Osteocyte (in vitro differentiated cells): ENCODE results near the gene KCNA2. TPM values are rescaled to one million over a fixed set of nuclear protein-coding genes. Genes with fewer than 3 reads are reported as not detected.

Source experiments
- DNase-seq: peaks from one replicate; pipeline ENCODE4 v3.0.0; 2021; ENCODE audit warnings: mixed read lengths; ENCODE audit not compliant: unreplicated experiment; ENCODE audit errors: extremely low spot score
- H3K27ac Mint-ChIP-seq: one replicate; pipeline ENCODE4 v1.8.0; 2021; ENCODE audit warnings: mild to moderate bottlenecking, mixed read lengths; ENCODE audit not compliant: unreplicated experiment
- H3K27me3 Mint-ChIP-seq: one replicate; pipeline ENCODE4 v1.8.0; 2021; ENCODE audit warnings: mixed read lengths; ENCODE audit not compliant: unreplicated experiment
- H3K36me3 Mint-ChIP-seq: one replicate; pipeline ENCODE4 v1.8.0; 2021; ENCODE audit warnings: mixed read lengths; ENCODE audit not compliant: unreplicated experiment
- H3K4me1 Mint-ChIP-seq: one replicate; pipeline ENCODE4 v1.8.0; 2021; ENCODE audit warnings: mixed read lengths; ENCODE audit not compliant: unreplicated experiment
- H3K4me3 Mint-ChIP-seq: one replicate; pipeline ENCODE4 v1.8.0; 2021; ENCODE audit warnings: mild to moderate bottlenecking, moderate library complexity, mixed read lengths; ENCODE audit not compliant: unreplicated experiment
- H3K9me3 Mint-ChIP-seq: one replicate; pipeline ENCODE4 v1.8.0; 2021; ENCODE audit warnings: mixed read lengths; ENCODE audit not compliant: unreplicated experiment
- total RNA-seq: library from RNA; stranded (reverse); gene quantifications from 2 replicates; pipeline ENCODE4 v1.2.1, GENCODE V29; 2021
- TF ChIP-seq, protein P1 (sequence below): fragments of 200-600 bp; sonication (generic); IDR thresholded peaks from 2 replicates; pipeline ENCODE4 v1.5.0; 2021; ENCODE audit warnings: antibody characterized with exemption, mild to moderate bottlenecking, moderate library complexity

KCNA2 gene
- total RNA-seq, 1 donor from 2014 or later, result 0.05 TPM

DNA sequence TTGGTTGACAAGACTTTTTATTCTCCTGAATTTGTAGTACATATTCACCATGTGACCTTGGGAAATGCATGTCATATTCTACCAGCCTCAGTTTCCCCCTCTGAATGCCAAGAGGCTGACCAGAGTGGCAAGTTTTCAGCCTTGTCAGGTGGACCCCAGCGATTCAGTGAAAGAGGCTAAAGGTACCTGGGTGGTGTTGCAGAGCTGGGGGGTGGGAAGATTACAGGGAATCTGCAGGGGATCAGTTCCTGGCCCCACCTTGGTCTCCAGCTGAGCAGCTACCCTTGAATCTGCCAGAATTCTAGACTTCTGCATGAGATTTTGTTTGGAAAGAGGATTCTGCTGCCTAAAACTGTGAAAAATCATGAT lies 27.9 kb upstream of the KCNA2 start:
- Mint-ChIP-seq H3K27me3 (no peaks in the 10 kb centered on the region), H3K9me3 (no peaks in the 10 kb centered on the region), H3K36me3 (no peaks in the 10 kb centered on the region), H3K4me1 (no peaks in the 10 kb centered on the region), H3K4me3 (no peak overlapping the region), H3K27ac (no peak overlapping the region)
- TF ChIP-seq, protein P1, sequence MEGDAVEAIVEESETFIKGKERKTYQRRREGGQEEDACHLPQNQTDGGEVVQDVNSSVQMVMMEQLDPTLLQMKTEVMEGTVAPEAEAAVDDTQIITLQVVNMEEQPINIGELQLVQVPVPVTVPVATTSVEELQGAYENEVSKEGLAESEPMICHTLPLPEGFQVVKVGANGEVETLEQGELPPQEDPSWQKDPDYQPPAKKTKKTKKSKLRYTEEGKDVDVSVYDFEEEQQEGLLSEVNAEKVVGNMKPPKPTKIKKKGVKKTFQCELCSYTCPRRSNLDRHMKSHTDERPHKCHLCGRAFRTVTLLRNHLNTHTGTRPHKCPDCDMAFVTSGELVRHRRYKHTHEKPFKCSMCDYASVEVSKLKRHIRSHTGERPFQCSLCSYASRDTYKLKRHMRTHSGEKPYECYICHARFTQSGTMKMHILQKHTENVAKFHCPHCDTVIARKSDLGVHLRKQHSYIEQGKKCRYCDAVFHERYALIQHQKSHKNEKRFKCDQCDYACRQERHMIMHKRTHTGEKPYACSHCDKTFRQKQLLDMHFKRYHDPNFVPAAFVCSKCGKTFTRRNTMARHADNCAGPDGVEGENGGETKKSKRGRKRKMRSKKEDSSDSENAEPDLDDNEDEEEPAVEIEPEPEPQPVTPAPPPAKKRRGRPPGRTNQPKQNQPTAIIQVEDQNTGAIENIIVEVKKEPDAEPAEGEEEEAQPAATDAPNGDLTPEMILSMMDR, result no peak
- DNase-seq, result peak; percentile 51

DNA sequence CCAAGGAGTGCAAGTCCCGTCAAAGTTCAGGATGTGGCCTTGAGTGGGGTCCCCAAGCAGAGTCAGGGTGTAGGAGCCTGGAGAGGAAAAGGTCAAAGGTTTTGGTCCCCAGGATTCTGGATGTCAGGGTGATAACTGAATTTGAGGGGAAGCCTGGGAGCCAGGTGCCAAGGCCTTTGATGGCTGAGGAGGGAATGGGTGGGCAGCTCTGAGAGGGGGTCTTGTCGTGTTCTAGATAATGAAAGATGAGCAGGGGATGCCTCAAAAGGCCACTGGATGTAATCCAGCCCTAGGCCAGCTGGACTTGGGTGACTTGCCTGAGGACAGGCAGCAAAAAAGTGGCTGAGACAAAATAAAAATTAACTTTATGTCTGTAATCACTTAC lies 27.5 kb upstream of the KCNA2 start:
- Mint-ChIP-seq H3K36me3 (no peaks in the 10 kb centered on the region), H3K4me1 (no peaks in the 10 kb centered on the region), H3K9me3 (no peaks in the 10 kb centered on the region), H3K27me3 (no peaks in the 10 kb centered on the region), H3K4me3 (no peak overlapping the region), H3K27ac (no peak overlapping the region)
- TF ChIP-seq, protein P1, result no peak
- DNase-seq, result peak; percentile 53

DNA sequence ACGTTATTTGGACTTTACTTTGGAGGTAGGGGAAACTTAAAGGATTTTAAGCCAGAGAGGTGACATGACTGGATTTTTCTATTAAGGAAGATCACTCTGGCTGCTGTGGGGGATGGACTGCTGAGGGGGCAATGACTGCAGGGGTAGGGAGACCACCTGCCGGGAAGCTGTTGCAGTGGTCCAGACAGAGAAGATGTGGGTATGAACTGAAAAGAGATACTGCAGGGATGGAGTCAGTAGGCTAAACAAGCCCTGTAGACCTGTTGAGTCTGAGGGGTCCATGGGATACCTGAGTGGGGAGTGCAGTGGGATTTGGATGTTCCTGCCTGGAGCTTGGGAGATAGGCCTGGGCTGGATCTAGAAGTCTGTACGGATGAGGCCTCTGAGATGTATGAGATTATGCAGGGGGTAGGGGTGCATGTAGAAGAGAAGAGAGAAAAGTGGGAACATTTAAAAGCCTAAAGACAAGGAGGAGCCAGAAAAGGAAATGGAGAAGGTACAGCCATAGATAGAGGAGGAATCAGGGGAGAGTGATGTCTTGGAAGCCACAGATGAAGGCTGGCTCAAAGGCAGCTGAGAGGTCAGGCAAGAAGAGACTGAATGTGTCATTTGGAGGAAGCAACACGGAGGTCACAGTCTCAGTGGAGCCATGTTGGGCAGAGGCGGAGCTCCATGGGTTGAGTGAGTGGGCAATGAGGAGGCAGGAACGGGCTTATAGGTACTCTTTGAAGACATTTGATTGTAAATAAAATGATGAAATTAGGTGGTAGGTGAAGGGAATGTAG lies 25.9 kb upstream of the KCNA2 start:
- H3K4me3 Mint-ChIP-seq, result no peak overlapping the region
- DNase-seq, result peak; percentile 48
- no peaks in the 10 kb centered on the region for H3K9me3 Mint-ChIP-seq
- TF ChIP-seq, protein P1, result no peak
- no peaks in the 10 kb centered on the region for H3K4me1 Mint-ChIP-seq
- H3K27ac Mint-ChIP-seq, result no peak overlapping the region
- H3K27me3 Mint-ChIP-seq, result no peaks in the 10 kb centered on the region
- H3K36me3 Mint-ChIP-seq, result no peaks in the 10 kb centered on the region

DNA sequence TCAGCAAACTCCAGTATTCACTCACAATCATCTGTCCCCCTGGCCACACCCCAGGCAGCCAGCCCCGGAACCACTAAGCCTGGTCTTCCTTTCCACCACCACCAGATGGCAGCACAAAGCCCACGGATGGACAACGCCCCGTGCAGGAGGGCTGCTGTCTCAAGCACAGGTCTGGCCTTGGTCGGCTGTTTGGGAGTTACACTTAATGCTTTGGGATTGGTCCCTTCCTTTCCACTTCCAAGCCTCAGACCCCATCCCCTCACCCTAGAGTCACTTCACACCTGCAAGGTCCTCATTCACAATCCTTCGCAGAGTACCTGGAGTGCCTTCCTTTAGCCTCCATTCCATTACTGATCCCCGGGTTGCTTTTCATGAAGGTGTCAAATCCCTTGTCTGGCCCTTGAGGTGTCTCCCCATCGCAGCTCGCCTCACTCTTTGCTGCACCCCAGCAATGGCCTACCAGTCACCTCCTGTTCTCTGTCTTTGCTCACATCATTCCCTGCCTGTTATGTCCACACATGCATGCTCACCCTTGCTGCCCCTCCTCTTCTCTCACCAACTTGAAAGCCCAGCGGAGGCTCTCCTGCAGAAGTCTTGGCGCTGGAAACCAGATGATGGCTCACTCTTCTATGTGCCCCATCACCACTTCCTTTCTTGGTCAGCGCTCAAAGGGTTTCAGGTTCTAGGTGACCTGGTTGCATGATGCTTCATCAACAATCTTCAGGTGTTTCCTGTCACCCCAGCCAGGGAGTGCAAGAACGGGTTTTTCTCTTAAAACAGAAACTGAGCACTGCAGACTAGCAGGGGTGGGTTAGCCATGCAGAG lies 24.9 kb upstream of the KCNA2 start:
- no peaks in the 10 kb centered on the region for H3K9me3 Mint-ChIP-seq
- H3K4me3 Mint-ChIP-seq, result no peak overlapping the region
- H3K4me1 Mint-ChIP-seq, result no peaks in the 10 kb centered on the region
- TF ChIP-seq, protein P1, result peak; percentile 65
- no peaks in the 10 kb centered on the region for H3K36me3 Mint-ChIP-seq
- no peak overlapping the region for H3K27ac Mint-ChIP-seq
- H3K27me3 Mint-ChIP-seq, result no peaks in the 10 kb centered on the region
- DNase-seq, result peak; percentile 85
